ENCODE data around the gene GPX3.

DNA sequence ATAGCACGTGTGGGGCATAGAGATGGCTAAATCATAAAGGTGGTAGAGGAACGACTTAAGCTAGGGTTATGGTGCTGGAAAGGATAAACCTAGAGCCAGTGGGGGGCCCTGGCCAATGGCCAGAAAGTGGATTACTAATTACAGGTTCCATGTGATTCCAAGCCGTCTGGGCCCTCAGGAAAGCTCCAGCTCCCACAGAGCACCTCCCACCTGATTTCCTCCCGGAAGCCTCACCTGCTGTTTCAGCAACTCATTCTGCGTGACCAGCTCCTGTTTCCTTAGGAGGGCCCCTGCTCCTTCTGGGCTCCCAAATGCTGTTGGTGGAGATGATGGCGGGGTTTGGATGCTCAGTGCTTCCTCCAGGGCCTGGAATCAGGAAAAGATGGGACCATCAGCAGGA, 16.2 kb downstream of the GPX3 start:
- no peak for TF ChIP-seq POLR2A (IDR thresholded peaks at IDR 0.05)
- TF ChIP-seq, protein P1, sequence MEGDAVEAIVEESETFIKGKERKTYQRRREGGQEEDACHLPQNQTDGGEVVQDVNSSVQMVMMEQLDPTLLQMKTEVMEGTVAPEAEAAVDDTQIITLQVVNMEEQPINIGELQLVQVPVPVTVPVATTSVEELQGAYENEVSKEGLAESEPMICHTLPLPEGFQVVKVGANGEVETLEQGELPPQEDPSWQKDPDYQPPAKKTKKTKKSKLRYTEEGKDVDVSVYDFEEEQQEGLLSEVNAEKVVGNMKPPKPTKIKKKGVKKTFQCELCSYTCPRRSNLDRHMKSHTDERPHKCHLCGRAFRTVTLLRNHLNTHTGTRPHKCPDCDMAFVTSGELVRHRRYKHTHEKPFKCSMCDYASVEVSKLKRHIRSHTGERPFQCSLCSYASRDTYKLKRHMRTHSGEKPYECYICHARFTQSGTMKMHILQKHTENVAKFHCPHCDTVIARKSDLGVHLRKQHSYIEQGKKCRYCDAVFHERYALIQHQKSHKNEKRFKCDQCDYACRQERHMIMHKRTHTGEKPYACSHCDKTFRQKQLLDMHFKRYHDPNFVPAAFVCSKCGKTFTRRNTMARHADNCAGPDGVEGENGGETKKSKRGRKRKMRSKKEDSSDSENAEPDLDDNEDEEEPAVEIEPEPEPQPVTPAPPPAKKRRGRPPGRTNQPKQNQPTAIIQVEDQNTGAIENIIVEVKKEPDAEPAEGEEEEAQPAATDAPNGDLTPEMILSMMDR (IDR thresholded peaks at IDR 0.05): no peak
